GM10266 (cell line): Measurements from ENCODE around the gene IQSEC1.

Source experiments
- DNase-seq: peaks from one replicate; pipeline ENCODE4 v3.0.0; 2012; ENCODE audit errors: extremely low spot score
- TF ChIP-seq, protein P1 (sequence below): IDR thresholded peaks from 2 replicates; pipeline ENCODE4 v1.5.1; 2012; ENCODE audit warnings: mild to moderate bottlenecking, low read depth; ENCODE audit not compliant: control insufficient read depth, insufficient read depth; ENCODE audit errors: missing control alignments

The IQSEC1 gene

DNA sequence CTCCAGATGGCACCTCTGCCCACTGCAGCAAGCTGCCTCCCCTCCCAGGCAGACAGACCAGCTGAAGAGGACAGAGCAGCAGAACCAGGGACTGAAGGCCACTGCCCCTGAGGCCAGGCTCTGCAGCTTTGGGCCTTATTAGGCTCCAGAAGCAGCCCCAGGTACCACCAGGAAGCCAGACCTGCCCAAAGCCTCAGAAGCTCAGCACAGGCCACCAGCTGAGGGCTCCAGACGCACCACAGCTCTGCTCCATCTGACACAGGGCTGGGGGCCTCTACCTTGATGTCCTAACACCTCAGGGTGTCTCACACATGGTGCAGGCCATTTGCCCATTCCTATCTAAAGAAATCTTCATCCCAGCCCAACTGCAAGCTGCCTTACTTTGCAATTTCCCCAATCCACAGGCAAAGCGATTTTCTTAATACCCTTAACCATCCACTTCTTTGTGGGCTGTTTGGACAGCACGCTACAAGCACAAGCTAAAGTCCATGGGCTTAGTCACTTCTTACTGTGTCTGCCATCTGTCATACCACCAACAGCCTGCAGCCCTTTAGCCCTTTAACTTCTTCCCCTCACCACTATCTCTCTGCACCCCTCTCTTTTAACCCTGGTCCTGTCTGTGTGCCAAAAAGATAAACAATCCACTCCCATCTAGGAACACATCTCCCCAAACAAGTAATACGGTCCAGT is 112.1 kb downstream of the IQSEC1 start:
- TF ChIP-seq, protein P1, sequence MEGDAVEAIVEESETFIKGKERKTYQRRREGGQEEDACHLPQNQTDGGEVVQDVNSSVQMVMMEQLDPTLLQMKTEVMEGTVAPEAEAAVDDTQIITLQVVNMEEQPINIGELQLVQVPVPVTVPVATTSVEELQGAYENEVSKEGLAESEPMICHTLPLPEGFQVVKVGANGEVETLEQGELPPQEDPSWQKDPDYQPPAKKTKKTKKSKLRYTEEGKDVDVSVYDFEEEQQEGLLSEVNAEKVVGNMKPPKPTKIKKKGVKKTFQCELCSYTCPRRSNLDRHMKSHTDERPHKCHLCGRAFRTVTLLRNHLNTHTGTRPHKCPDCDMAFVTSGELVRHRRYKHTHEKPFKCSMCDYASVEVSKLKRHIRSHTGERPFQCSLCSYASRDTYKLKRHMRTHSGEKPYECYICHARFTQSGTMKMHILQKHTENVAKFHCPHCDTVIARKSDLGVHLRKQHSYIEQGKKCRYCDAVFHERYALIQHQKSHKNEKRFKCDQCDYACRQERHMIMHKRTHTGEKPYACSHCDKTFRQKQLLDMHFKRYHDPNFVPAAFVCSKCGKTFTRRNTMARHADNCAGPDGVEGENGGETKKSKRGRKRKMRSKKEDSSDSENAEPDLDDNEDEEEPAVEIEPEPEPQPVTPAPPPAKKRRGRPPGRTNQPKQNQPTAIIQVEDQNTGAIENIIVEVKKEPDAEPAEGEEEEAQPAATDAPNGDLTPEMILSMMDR, result no peak
- no peak for DNase-seq

DNA sequence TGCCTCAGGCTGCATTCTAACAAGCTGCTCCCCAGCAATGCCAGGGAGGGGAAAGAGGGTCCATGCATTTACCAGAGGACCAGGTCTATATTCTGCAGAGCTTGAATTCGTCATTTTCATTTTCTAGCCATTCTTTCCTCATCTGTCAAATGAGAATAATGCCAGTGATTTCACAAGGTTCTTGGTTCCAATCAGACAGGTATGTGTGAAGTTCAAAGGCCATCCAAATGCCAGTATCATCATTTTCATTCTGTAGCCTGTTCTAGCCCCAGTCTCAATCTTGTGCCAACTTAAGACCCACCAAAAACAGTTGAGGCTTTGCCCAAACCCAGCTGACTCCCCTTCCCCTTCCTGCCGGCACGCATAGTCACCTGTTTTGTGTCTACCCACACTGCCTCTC is 112.7 kb downstream of the IQSEC1 start:
- TF ChIP-seq, protein P1, result no peak
- no peak for DNase-seq

DNA sequence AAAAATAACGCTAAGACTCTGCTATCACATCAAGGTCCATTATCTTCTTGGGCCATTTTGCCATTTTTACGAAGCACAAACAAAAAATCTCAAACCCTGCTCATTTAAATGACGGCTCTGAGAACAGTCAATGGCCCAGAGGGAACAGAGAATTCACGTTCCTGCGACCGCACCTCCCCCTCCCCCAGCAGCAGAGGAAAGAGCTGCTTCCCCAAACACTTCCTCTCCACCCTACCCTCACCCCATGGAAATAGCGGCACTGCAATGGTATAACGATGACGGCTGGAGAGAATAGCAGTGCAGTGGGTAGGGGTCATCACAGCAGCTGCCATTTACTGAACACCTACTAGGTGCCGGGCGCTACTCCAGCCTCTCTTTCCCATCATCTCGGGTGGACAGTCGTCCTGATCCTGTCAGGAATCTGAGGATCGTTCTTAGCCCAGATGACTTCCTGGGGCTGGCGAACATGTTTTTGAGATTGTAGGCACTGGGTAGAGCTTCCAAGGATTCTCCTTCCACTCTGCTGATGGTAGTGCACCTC is 113.3 kb downstream of the IQSEC1 start:
- DNase-seq, result no peak
- TF ChIP-seq, protein P1, result no peak

DNA sequence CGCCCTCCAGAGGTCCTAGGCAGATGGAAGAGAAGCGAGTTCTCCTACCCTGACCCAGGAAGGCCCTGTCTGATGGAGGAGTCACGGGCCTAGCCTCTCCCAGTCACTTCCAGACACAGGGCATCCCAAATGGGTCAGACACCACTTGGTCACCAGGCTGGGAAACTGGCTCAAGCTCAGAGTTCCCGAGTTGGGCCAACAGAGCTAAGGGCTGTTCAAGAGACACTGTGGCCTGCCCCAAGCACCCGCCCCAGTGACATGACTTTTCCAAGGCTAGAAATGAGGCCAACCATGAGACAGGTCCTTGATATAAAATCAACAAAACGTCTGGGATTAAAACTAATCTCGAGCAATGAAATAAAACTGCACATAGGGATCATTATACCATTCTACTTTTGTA is 113.8 kb downstream of the IQSEC1 start:
- no peak for DNase-seq
- TF ChIP-seq, protein P1, result no peak

DNA sequence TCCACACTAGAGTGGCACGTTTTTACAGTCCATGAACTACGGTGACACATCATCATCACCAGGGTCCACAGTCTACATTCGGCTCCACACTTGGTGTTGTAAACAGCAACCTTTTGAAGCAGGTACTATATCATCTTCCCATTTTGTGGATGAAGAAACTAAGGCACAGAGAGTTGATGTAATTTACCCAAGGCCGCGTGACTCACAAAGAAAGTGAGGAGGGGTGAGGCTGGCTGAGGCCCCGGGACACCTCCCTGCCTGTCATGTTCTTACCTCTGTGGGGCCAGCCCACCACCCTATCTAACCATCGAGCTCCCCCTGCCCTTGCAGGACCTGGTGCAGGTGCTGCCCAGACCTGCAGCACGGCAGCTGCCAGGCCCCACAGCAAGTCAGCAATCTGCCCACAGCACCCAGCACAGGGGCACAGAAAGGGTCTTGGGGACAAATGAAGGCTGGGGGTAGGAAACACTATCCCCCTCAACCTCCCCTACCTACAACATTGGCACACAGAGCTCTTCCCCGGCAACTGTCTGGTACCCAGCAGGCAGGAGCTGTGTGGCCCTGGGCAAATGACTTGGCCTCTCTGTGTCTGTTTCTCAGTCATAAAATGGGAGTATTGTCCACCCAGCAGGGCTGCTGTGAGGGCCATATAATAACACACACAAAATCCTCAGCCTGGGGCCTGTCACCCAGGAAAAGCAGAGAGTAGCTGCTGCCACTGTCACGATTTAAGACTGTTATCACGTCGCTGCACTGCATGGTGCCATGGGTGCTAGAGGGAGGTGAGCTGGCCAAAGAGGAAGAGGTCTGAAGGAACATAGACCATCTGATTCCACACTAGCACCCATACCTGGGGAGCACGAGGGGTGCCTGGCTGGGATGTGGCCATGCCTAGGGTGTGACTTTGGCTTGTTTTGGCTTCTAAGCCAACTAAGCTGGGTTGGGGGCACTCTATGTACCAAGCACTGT is 115.1 kb downstream of the IQSEC1 start:
- no peak for DNase-seq
- TF ChIP-seq, protein P1, result no peak

DNA sequence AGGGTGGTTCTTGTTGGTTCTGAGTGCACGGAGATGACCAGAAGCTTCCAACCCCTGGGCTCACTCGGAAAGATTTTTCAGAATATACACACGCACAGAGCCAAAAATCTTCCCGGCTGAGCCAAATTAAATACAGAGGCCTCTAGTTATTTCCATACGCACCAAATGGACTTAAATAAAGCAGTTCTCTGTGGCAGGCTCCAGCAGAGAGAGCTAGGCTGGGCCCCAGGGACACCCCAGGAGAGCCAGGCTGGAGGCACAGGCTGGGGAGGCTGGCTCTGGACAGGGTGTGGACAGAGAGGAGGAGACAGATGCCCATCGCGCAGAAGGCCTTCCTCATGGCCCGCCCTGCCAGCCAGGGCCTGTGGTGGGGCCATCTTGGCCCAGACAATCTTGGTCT is 115.9 kb downstream of the IQSEC1 start:
- TF ChIP-seq, protein P1, result no peak
- no peak for DNase-seq
